GM23248 (cell line): ENCODE measurements around the gene ADAMTSL2. TPM values are rescaled to one million over a fixed set of nuclear protein-coding genes. Genes with fewer than 3 reads are reported as not detected.

Experiments
- DNase-seq: peaks from one replicate; pipeline ENCODE4 v3.0.0-alpha.2; 2015
- H2AFZ ChIP-seq: fragments of 200-600 bp; sonication (generic); 2 replicates; pipeline ENCODE4 v1.6.1; 2016; ENCODE audit warnings: antibody characterized with exemption
- H3F3A ChIP-seq: fragments of 200-600 bp; sonication (generic); 2 replicates; pipeline ENCODE4 v1.6.1; 2016; ENCODE audit warnings: mild to moderate bottlenecking, antibody characterized with exemption, mixed run types; ENCODE audit not compliant: insufficient read depth
- H3K27ac ChIP-seq: fragments of 200-600 bp; sonication (generic); 2 replicates; pipeline ENCODE4 v1.5.1; 2016; ENCODE audit warnings: mild to moderate bottlenecking
- H3K27me3 ChIP-seq: fragments of 200-600 bp; sonication (generic); replicated peaks from 2 replicates; pipeline ENCODE4 v1.6.1; 2016; ENCODE audit warnings: mild to moderate bottlenecking; ENCODE audit not compliant: insufficient read depth
- H3K36me3 ChIP-seq: fragments of 200-600 bp; sonication (generic); 2 replicates; pipeline ENCODE4 v1.6.1; 2016; ENCODE audit warnings: low read depth, mild to moderate bottlenecking
- H3K4me1 ChIP-seq: fragments of 200-600 bp; sonication (generic); 2 replicates; pipeline ENCODE4 v1.6.1; 2016; ENCODE audit warnings: mild to moderate bottlenecking; ENCODE audit not compliant: insufficient read depth
- H3K4me2 ChIP-seq: fragments of 200-600 bp; sonication (generic); one replicate; pipeline ENCODE4 v1.6.1; 2016; ENCODE audit warnings: mild to moderate bottlenecking; ENCODE audit not compliant: unreplicated experiment
- H3K4me3 ChIP-seq: fragments of 200-600 bp; sonication (generic); 2 replicates; pipeline ENCODE4 v1.5.1; 2016; ENCODE audit warnings: mild to moderate bottlenecking
- H3K79me2 ChIP-seq: fragments of 200-600 bp; sonication (generic); 2 replicates; pipeline ENCODE4 v1.6.1; 2016; ENCODE audit warnings: mild to moderate bottlenecking; ENCODE audit not compliant: insufficient read depth
- H3K9ac ChIP-seq: fragments of 200-600 bp; sonication (generic); 2 replicates; pipeline ENCODE4 v1.6.1; 2016; ENCODE audit warnings: mild to moderate bottlenecking
- H3K9me2 ChIP-seq: fragments of 200-600 bp; sonication (generic); 2 replicates; pipeline ENCODE4 v1.6.1; 2016; ENCODE audit warnings: mixed run types, mild to moderate bottlenecking, moderate library complexity; ENCODE audit not compliant: insufficient read depth
- H3K9me3 ChIP-seq: fragments of 200-600 bp; sonication (generic); one replicate; pipeline ENCODE4 v1.6.1; 2017; ENCODE audit warnings: low read depth
- H4K20me1 ChIP-seq: fragments of 200-600 bp; sonication (generic); 2 replicates; pipeline ENCODE4 v1.6.0; 2016; ENCODE audit not compliant: insufficient read depth
- EZH2 ChIP-seq: fragments of 200-600 bp; sonication (generic); IDR thresholded peaks from 2 replicates; pipeline ENCODE4 v1.6.1; 2018; ENCODE audit warnings: antibody characterized with exemption, mild to moderate bottlenecking; ENCODE audit not compliant: insufficient read depth, poor library complexity, severe bottlenecking
- EZH2phosphoT487 ChIP-seq: fragments of 200-600 bp; sonication (generic); IDR thresholded peaks from 2 replicates; pipeline ENCODE4 v1.6.1; 2018; ENCODE audit warnings: antibody characterized with exemption, moderate library complexity, mild to moderate bottlenecking, low read depth; ENCODE audit not compliant: insufficient read depth
- WGBS, 2 experiments: methylation state at CpG; one replicate each; pipeline ENCODE4 v1.1.6; 2015 to 2017; ENCODE audit warnings: low lambda C conversion rate in 2 of 2, low coverage in 1 of 2; ENCODE audit errors: missing lambda C conversion rate in 2 of 2; 5-methylcytosine and 5-hydroxymethylcytosine counted together
- in situ Hi-C: fragments of 300-500 bp; cut with MboI; formaldehyde crosslinking; loops from 2 replicates; pipeline ENCODE4 v1.15.0; 2020
- polyA plus RNA-seq: library from polyadenylated mRNA; unstranded; fragments of >200 nt; fragmentation: Nextera tagmentation; extraction: Ambion mirVana; gene quantifications from 2 replicates; pipeline ENCODE4 v1.2.1, GENCODE V29; 2016
- total RNA-seq: library from RNA; depleted of rRNA; stranded (reverse); fragments of >200 nt; shearing (Covaris generic); gene quantifications from 2 replicates; pipeline ENCODE4 v1.2.3, GENCODE V29; 2014

Gene ADAMTSL2
- total and polyA plus RNA-seq, 2 experiments from 2014 or later, result 0.11 TPM; not detected in 1

GRCh38 chr9:133589454-133590227, 55.1 kb downstream of the ADAMTSL2 start:
- H4K20me1 ChIP-seq, result no peaks in the 10 kb centered on the region
- no peak overlapping the region for H3K9ac ChIP-seq
- in situ Hi-C loops, result no loop called here
- H3K4me1 ChIP-seq, result no peaks in the 10 kb centered on the region
- H3K9me3 ChIP-seq, result no peaks in the 10 kb centered on the region
- peaks cover 23% of the 10 kb centered on the region for H3K27me3 ChIP-seq
- no peak overlapping the region for H3K27ac ChIP-seq
- no peak overlapping the region for H3K4me3 ChIP-seq
- H3K79me2 ChIP-seq, result no peaks in the 10 kb centered on the region
- no peaks in the 10 kb centered on the region for H3F3A ChIP-seq
- no peak overlapping the region for H2AFZ ChIP-seq
- DNase-seq, result no peak
- TF ChIP-seq EZH2phosphoT487 (no peak), EZH2 (no peak)
- H3K4me2 ChIP-seq, result no peak overlapping the region
- no peaks in the 10 kb centered on the region for H3K9me2 ChIP-seq
- H3K36me3 ChIP-seq, result no peaks in the 10 kb centered on the region
- 63 to 64% methylated on average over 15 to 19 of the region's 19 CpGs for WGBS, 2 experiments

DNA sequence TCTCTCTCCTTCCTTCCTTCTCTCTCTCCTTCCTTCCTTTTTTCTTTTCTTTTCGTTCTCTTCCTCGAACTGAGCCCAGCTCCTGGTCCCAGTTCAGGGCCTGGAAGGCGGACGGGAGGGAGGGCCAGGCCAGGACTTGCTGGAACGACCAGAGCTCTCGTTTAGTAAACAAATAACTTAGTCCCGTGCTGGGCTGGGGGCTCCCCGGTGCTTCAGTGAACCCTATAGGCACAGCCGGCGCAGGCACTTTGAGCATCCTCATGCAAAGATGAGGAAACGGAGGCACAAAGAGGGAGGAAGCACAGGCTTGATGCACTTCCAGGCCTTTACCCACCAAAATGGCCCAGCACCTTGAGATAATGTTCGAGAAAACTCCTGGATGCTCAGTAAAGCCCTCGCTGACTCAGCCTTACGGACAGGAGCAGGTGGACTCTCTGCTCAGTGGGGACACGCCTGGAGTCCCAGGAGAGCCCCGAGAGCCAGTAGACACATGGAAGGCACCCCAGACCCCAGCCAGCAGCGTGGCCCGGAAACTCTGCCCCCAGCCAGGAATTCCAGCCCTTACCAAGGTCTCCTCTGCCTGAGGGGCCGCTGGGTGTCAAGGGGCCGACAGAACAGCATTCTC, 55.8 kb downstream of the ADAMTSL2 start:
- H3K9me2 ChIP-seq, result no peaks in the 10 kb centered on the region
- H3K9ac ChIP-seq, result no peak overlapping the region
- no peaks in the 10 kb centered on the region for H3K79me2 ChIP-seq
- 49 to 53% methylated on average over 19 to 20 of the region's 20 CpGs for WGBS, 2 experiments
- TF ChIP-seq EZH2, result no peak
- TF ChIP-seq EZH2phosphoT487, result no peak
- H3K9me3 ChIP-seq, result no peaks in the 10 kb centered on the region
- no peaks in the 10 kb centered on the region for H3K4me1 ChIP-seq
- H4K20me1 ChIP-seq, result no peaks in the 10 kb centered on the region
- H3K36me3 ChIP-seq, result no peaks in the 10 kb centered on the region
- in situ Hi-C loops, result no loop called here
- H2AFZ ChIP-seq, result no peak overlapping the region
- peaks cover 16% of the 10 kb centered on the region for H3K27me3 ChIP-seq
- H3F3A ChIP-seq, result no peaks in the 10 kb centered on the region
- DNase-seq, result no peak
- H3K4me2 ChIP-seq, result no peak overlapping the region
- H3K4me3 ChIP-seq, result no peak overlapping the region
- no peak overlapping the region for H3K27ac ChIP-seq

GRCh38 chr9:133591116-133591910, 56.8 kb downstream of the ADAMTSL2 start:
- 74 to 77% methylated on average over 17 of the region's 17 CpGs for WGBS, 2 experiments

DNA sequence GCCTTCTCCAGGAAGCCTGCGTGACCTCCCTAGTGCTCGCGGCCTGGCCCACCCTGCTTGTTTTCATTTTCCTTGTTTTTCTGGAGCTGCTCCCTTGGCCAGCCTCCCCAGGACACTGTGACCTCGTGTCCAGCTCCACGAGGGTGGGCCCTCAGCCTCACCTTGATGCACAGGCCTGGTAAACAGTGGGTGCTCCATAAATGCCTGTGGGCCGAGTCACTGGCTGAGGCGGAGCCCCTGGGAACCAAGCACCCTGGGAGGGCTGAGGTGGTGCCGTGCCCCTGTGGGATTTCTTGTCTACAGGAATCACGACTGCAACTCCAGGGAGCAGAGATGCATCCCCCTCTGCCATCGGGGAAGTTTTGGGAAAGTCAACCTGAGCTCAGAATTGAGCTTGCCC, 57.5 kb downstream of the ADAMTSL2 start:
- Histone ChIP-seq H4K20me1 (no peaks in the 10 kb centered on the region), H3K36me3 (no peaks in the 10 kb centered on the region), H3K27ac (no peak overlapping the region), H3K9me3 (no peaks in the 10 kb centered on the region), H3F3A (no peaks in the 10 kb centered on the region), H3K79me2 (no peaks in the 10 kb centered on the region), H3K9me2 (no peaks in the 10 kb centered on the region), H3K4me2 (no peak overlapping the region), H3K9ac (no peak overlapping the region), H3K4me1 (no peaks in the 10 kb centered on the region), H3K27me3 (no peaks in the 10 kb centered on the region), H2AFZ (no peak overlapping the region), H3K4me3 (no peak overlapping the region)
- no peak for DNase-seq
- in situ Hi-C loops, result no loop called here
- WGBS, 2 experiments, result 62 to 69% methylated on average over 10 of the region's 10 CpGs
- no peak for TF ChIP-seq EZH2
- no peak for TF ChIP-seq EZH2phosphoT487

More at GRCh38 chr9:133591116-133591910, 56.8 kb downstream of the ADAMTSL2 start:
- H2AFZ ChIP-seq, result no peak overlapping the region
- in situ Hi-C loops, result no loop called here
- H3K36me3 ChIP-seq, result no peaks in the 10 kb centered on the region
- no peak overlapping the region for H3K4me3 ChIP-seq
- DNase-seq, result no peak
- H3K79me2 ChIP-seq, result no peaks in the 10 kb centered on the region
- no peaks in the 10 kb centered on the region for H3K4me1 ChIP-seq
- H3K9ac ChIP-seq, result no peak overlapping the region
- H3K9me3 ChIP-seq, result no peaks in the 10 kb centered on the region
- TF ChIP-seq EZH2 (no peak), EZH2phosphoT487 (no peak)
- no peak overlapping the region for H3K27ac ChIP-seq
- H3K9me2 ChIP-seq, result no peaks in the 10 kb centered on the region
- H3F3A ChIP-seq, result no peaks in the 10 kb centered on the region
- H3K4me2 ChIP-seq, result no peak overlapping the region
- H4K20me1 ChIP-seq, result no peaks in the 10 kb centered on the region
- peaks cover 6% of the 10 kb centered on the region; the same call in 1 of the 2 replicates for H3K27me3 ChIP-seq
